ENCODE data around the gene G6PC1.
"Not testable (repeated sequence)": the region's sequence is repeated elsewhere in the genome, so short reads cannot be mapped to it uniquely, and the experiment has no call there.

The G6PC1 gene

DNA sequence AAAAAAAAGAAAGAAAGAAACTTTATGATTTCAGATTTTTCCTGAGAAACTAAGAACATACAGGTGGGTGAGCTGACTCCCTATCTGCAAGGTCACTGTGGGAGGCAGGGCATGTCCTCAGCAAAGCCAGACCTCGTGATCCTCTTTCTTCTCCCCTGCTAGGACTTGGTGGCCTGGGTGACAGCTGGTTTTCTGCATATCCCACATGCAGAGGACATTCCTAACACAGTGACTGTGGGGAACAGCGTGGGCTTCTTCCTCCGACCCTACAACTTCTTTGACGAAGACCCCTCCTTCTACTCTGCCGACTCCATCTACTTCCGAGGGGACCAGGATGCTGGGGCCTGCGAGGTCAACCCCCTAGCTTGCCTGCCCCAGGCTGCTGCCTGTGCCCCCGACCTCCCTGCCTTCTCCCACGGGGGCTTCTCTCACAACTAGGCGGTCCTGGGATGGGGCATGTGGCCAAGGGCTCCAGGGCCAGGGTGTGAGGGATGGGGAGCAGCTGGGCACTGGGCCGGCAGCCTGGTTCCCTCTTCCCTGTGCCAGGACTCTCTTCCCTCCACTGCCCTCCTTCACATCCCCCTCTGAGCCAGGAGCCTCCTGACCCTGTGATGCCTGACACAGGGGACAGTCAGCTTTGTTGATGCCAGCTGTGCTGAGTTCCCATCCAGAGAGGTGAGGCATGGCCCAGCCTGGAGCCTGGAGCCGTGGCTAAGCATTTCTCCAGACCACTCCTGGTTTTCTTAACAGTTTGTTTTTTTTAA lies 26.5 kb upstream of the G6PC1 start:
- H3K27me3 ChIP-seq (replicated peaks in 2 of 5; ENCODE audit: control insufficient read depth in 4 of 5, insufficient read depth in 5 of 5, low read length in 4 of 5); H3K36me3 ChIP-seq (ENCODE audit: control insufficient read depth in 4 of 4, insufficient read depth in 4 of 4, low read length in 3 of 4); DNase-seq; H3K4me3 ChIP-seq (ENCODE audit: control insufficient read depth in 1 of 7, extremely low read depth in 1 of 7, insufficient read depth in 4 of 7, low read depth in 2 of 7, low read length in 6 of 7); H3K4me1 ChIP-seq (ENCODE audit: control extremely low read depth in 1 of 4, control insufficient read depth in 4 of 4, insufficient read depth in 4 of 4, low read length in 3 of 4); H3K27ac ChIP-seq (ENCODE audit: insufficient read depth in 1 of 2, low read depth in 1 of 2, low read length in 2 of 2, poor library complexity in 1 of 2, severe bottlenecking in 2 of 2); H3K9me3 ChIP-seq (ENCODE audit: control extremely low read depth in 1 of 5, control insufficient read depth in 4 of 5, insufficient read depth in 2 of 5, low read depth in 1 of 5, low read length in 4 of 5): not testable (repeated sequence)
- WGBS (ENCODE audit: insufficient coverage): 85% methylated on average over 3 of the region's 12 CpGs
- ChIA-PET CTCF (interaction anchor here (0.7 kb wide), 1 partner anchor 10 kb away, joined by 3 read pairs; no protein-coding TSS in a partner anchor), POLR2A (interaction anchor here (0.6 kb wide), 1 partner anchor 9 kb away, joined by 3 read pairs; no protein-coding TSS in a partner anchor)

DNA sequence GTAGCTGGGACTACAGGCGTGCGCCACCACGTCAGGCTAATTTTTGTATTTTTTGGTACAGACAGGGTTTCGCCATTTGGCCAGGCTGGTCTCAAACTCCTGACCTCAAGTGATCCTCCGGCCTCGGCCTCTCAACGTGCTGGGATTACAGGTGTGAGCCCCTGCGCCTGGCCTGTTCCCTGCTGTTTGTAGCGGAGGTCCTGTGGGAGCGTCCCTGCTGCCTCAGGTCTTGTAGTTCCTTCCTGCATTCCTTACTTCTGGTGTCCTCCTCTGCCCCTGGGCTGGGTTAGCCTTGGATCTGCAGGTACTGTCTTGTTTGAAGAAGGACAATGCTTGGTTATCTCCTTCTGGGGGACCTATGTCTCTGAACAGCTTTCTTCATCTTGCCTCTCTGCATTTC lies 23.6 kb upstream of the G6PC1 start:
- Histone ChIP-seq H3K27ac (ENCODE audit: insufficient read depth in 1 of 2, low read depth in 1 of 2, low read length in 2 of 2, poor library complexity in 1 of 2, severe bottlenecking in 2 of 2) (no peak overlapping the region), H3K36me3 (ENCODE audit: control insufficient read depth in 4 of 4, insufficient read depth in 4 of 4, low read length in 3 of 4) (no peaks in the 10 kb centered on the region), H3K4me3 (ENCODE audit: control insufficient read depth in 1 of 7, extremely low read depth in 1 of 7, insufficient read depth in 4 of 7, low read depth in 2 of 7, low read length in 6 of 7) (no peak overlapping the region), H3K27me3 (replicated peaks in 2 of 5; ENCODE audit: control insufficient read depth in 4 of 5, insufficient read depth in 5 of 5, low read length in 4 of 5) (peaks cover 0 to 3% (median 0%) of the 10 kb centered on the region in 5 experiments), H3K4me1 (ENCODE audit: control extremely low read depth in 1 of 4, control insufficient read depth in 4 of 4, insufficient read depth in 4 of 4, low read length in 3 of 4) (no peaks in the 10 kb centered on the region), H3K9me3 (ENCODE audit: control extremely low read depth in 1 of 5, control insufficient read depth in 4 of 5, insufficient read depth in 2 of 5, low read depth in 1 of 5, low read length in 4 of 5) (no peaks in the 10 kb centered on the region)
- ChIA-PET CTCF (no interaction called here), POLR2A (no interaction called here)
- no peak for DNase-seq
- over 99% methylated on average over 9 of the region's 10 CpGs for WGBS (ENCODE audit: insufficient coverage)

DNA sequence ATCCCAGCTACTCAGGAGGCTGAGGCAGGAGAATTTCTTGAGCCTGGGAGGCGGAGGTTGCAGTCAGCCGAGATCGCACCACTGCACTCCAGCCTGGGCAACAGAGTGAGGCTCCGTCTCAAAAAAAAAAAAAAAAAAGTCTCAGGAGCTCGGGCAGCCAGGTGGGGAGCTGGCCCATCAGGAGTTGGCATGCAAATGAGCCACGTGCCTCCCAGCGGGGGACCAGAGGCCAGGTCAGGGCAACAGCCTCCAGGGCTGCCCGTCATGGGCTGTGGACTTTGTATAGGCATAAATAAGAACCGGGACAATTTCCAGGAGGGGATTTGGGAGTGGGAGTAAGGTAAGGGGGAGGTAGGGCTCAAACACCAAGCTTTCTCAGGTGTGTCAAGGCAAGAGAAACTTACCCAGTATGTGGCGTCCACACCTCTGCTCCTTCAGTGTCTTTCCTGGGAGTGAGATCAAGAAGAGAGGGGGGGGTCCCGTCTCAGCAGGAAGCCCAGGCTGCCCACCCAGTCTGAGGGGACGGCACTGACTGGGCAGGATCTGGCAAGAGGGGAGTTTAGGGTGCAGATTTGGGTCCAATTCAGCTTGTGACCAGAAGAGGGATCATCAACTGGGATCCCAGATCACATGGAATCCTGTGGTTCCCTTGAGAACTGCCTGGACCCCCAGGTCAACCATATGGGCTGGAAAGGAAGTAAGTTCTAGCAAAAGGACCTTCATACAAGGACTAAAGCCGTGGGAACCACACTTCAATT lies 22.3 kb upstream of the G6PC1 start:
- H3K9me3 ChIP-seq (ENCODE audit: control extremely low read depth in 1 of 5, control insufficient read depth in 4 of 5, insufficient read depth in 2 of 5, low read depth in 1 of 5, low read length in 4 of 5): no peaks in the 10 kb centered on the region
- WGBS (ENCODE audit: insufficient coverage): 92% methylated on average over 11 of the region's 13 CpGs
- no peak overlapping the region for H3K27ac ChIP-seq (ENCODE audit: insufficient read depth in 1 of 2, low read depth in 1 of 2, low read length in 2 of 2, poor library complexity in 1 of 2, severe bottlenecking in 2 of 2)
- ChIA-PET POLR2A (no interaction called here), CTCF (interaction anchor here (1.3 to 1.6 kb wide), 2 partner anchors 13 to 29 kb away, joined by 3 read pairs; no protein-coding TSS in a partner anchor)
- no peaks in the 10 kb centered on the region for H3K36me3 ChIP-seq (ENCODE audit: control insufficient read depth in 4 of 4, insufficient read depth in 4 of 4, low read length in 3 of 4)
- peaks cover 0 to 3% (median 0%) of the 10 kb centered on the region in 5 experiments for H3K27me3 ChIP-seq (replicated peaks in 2 of 5; ENCODE audit: control insufficient read depth in 4 of 5, insufficient read depth in 5 of 5, low read length in 4 of 5)
- no peaks in the 10 kb centered on the region for H3K4me1 ChIP-seq (ENCODE audit: control extremely low read depth in 1 of 4, control insufficient read depth in 4 of 4, insufficient read depth in 4 of 4, low read length in 3 of 4)
- no peak overlapping the region for H3K4me3 ChIP-seq (ENCODE audit: control insufficient read depth in 1 of 7, extremely low read depth in 1 of 7, insufficient read depth in 4 of 7, low read depth in 2 of 7, low read length in 6 of 7)
- DNase-seq: no peak

DNA sequence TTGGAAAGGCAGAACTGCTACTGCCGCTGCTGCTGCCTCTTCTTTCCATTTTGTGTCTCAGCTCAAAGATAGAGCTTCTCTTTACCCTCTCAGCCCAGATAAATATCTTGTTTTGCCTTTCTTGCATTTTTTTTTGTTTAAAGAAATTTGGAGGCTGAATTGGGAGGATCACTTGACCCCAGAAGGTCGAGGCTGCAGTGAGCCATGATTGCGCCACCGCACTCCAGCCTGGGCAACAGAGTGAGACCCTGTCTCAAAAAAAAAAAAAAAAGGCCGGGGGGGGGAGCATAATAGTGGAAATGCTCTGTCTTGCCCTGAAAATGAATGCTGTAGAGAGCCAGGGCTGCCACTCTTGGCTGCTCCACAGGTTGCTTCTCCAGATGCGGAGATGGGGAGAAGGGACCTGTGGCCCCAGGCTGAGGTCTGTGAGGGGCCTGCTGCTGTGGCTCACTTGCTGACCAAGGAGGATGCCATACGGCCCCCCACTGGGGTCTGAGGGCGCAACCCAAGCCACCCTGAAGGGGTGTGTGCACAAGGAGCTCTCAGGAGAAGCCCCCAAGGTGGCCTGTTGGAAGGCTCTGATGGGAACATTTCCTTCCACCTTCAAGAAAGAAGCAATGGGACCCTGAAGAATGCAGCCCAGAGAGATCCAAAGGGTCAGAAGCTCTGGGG lies 21.5 kb upstream of the G6PC1 start:
- Histone ChIP-seq H3K27me3 (replicated peaks in 2 of 5; ENCODE audit: control insufficient read depth in 4 of 5, insufficient read depth in 5 of 5, low read length in 4 of 5) (peaks cover 0 to 3% (median 0%) of the 10 kb centered on the region in 5 experiments), H3K4me3 (ENCODE audit: control insufficient read depth in 1 of 7, extremely low read depth in 1 of 7, insufficient read depth in 4 of 7, low read depth in 2 of 7, low read length in 6 of 7) (no peak overlapping the region), H3K9me3 (ENCODE audit: control extremely low read depth in 1 of 5, control insufficient read depth in 4 of 5, insufficient read depth in 2 of 5, low read depth in 1 of 5, low read length in 4 of 5) (no peaks in the 10 kb centered on the region), H3K36me3 (ENCODE audit: control insufficient read depth in 4 of 4, insufficient read depth in 4 of 4, low read length in 3 of 4) (no peaks in the 10 kb centered on the region), H3K27ac (ENCODE audit: insufficient read depth in 1 of 2, low read depth in 1 of 2, low read length in 2 of 2, poor library complexity in 1 of 2, severe bottlenecking in 2 of 2) (no peak overlapping the region), H3K4me1 (ENCODE audit: control extremely low read depth in 1 of 4, control insufficient read depth in 4 of 4, insufficient read depth in 4 of 4, low read length in 3 of 4) (no peaks in the 10 kb centered on the region)
- CTCF ChIA-PET: interaction anchor here (1.3 to 1.6 kb wide), 2 partner anchors 12 to 30 kb away, joined by 3 read pairs; no protein-coding TSS in a partner anchor
- POLR2A ChIA-PET: no interaction called here
- WGBS (ENCODE audit: insufficient coverage): 97% methylated on average over 5 of the region's 8 CpGs
- no peak for DNase-seq

DNA sequence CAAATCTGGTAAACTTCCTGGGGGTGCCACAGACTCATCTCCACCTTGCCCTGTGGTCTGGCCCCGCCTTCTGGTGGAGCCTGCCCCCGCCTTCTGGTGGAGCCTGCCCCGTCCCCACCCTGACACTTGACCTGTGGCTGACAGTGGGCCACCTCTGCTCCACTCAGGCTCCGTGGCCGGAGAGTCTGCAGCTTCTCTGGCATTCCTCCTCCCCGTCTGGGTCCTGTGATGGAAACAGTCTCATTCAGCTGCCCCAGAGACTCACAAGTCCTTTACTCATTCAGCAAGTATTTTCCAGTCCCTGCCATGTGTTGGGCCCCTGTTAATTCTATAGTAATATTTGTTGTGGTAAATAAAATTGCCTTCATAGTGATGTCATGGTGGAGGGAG lies 21.0 kb upstream of the G6PC1 start:
- POLR2A ChIA-PET: no interaction called here
- 98% methylated on average over 5 of the region's 6 CpGs for WGBS (ENCODE audit: insufficient coverage)
- no peak overlapping the region for H3K4me3 ChIP-seq (ENCODE audit: control insufficient read depth in 1 of 7, extremely low read depth in 1 of 7, insufficient read depth in 4 of 7, low read depth in 2 of 7, low read length in 6 of 7)

DNA sequence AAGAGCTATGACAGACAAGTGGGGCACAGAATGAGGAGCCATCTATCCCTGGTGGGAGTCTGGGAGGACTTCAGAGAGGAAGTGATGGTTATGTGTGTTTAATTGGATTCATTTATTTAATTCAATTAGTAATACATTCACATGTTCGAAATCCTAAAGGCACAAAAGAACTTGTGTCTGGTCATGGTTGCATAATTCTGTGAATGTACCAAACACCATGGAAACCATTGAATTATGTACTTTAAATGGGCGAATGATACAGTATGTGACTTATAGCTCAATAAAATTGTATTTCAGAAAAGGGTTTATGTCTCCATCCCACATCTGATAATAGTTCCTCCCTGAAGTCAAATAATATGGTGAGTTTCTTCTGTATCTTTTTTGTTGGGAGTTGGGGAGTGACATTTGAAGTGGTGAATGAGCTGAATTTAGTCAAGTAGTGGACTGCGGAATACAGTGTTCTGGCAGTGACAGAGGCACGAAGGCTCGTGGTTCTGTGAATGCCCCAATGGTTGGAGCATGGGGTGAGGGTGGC lies 19.8 kb upstream of the G6PC1 start:
- ChIA-PET CTCF (interaction anchor here (0.6 to 1.2 kb wide), 3 partner anchors 48 to 200 kb away, joined by 3 read pairs; no protein-coding TSS in a partner anchor), POLR2A (no interaction called here)
- Histone ChIP-seq H3K4me1 (ENCODE audit: control extremely low read depth in 1 of 4, control insufficient read depth in 4 of 4, insufficient read depth in 4 of 4, low read length in 3 of 4) (peaks cover 0 to under 1% (median 0%) of the 10 kb centered on the region in 4 experiments), H3K27ac (ENCODE audit: insufficient read depth in 1 of 2, low read depth in 1 of 2, low read length in 2 of 2, poor library complexity in 1 of 2, severe bottlenecking in 2 of 2) (no peak overlapping the region), H3K27me3 (replicated peaks in 2 of 5; ENCODE audit: control insufficient read depth in 4 of 5, insufficient read depth in 5 of 5, low read length in 4 of 5) (peaks cover 0 to 3% (median 0%) of the 10 kb centered on the region in 5 experiments), H3K4me3 (ENCODE audit: control insufficient read depth in 1 of 7, extremely low read depth in 1 of 7, insufficient read depth in 4 of 7, low read depth in 2 of 7, low read length in 6 of 7) (no peak overlapping the region), H3K36me3 (ENCODE audit: control insufficient read depth in 4 of 4, insufficient read depth in 4 of 4, low read length in 3 of 4) (no peaks in the 10 kb centered on the region), H3K9me3 (ENCODE audit: control extremely low read depth in 1 of 5, control insufficient read depth in 4 of 5, insufficient read depth in 2 of 5, low read depth in 1 of 5, low read length in 4 of 5) (no peaks in the 10 kb centered on the region)
- no peak for DNase-seq
- 90% methylated on average over 3 of the region's 5 CpGs for WGBS (ENCODE audit: insufficient coverage)

More for the DNA sequence above, 21.0 kb upstream of the G6PC1 start:
- H3K36me3 ChIP-seq (ENCODE audit: control insufficient read depth in 4 of 4, insufficient read depth in 4 of 4, low read length in 3 of 4): no peaks in the 10 kb centered on the region
- H3K27ac ChIP-seq (ENCODE audit: insufficient read depth in 1 of 2, low read depth in 1 of 2, low read length in 2 of 2, poor library complexity in 1 of 2, severe bottlenecking in 2 of 2): no peak overlapping the region
- H3K4me1 ChIP-seq (ENCODE audit: control extremely low read depth in 1 of 4, control insufficient read depth in 4 of 4, insufficient read depth in 4 of 4, low read length in 3 of 4): no peaks in the 10 kb centered on the region
- H3K27me3 ChIP-seq (replicated peaks in 2 of 5; ENCODE audit: control insufficient read depth in 4 of 5, insufficient read depth in 5 of 5, low read length in 4 of 5): peaks cover 0 to 3% (median 0%) of the 10 kb centered on the region in 5 experiments
- H3K9me3 ChIP-seq (ENCODE audit: control extremely low read depth in 1 of 5, control insufficient read depth in 4 of 5, insufficient read depth in 2 of 5, low read depth in 1 of 5, low read length in 4 of 5): no peaks in the 10 kb centered on the region
- CTCF ChIA-PET: interaction anchor here (1.6 kb wide), 1 partner anchor 30 kb away, joined by 3 read pairs; no protein-coding TSS in a partner anchor
- no peak for DNase-seq
